H1 (cell line): ENCODE results near the gene ITLN1.

Experiments used
- CREB1 ChIP-seq: IDR thresholded peaks from 2 replicates; pipeline ENCODE4 v1.6.1; 2012; ENCODE audit warnings: inconsistent platforms
- CTCF ChIP-seq, 3 experiments: IDR thresholded peaks; 1 replicate in 2 of 3; 2 replicates in 1 of 3; pipeline versions ENCODE4 v1.5.1 to v1.6.1; 2011; ENCODE audit warnings: low read length in 3 of 3, mild to moderate bottlenecking in 3 of 3, inconsistent platforms in 2 of 3, low read depth in 1 of 3, moderate library complexity in 1 of 3; ENCODE audit not compliant: insufficient read depth in 1 of 3; ENCODE audit errors: control extremely low read depth in 1 of 3
- EP300 ChIP-seq, 2 experiments: IDR thresholded peaks; 1 replicate in 1 of 2; 2 replicates in 1 of 2; pipeline ENCODE4 v1.6.1; 2011 to 2012; ENCODE audit warnings: low read depth in 2 of 2, low read length in 2 of 2, mild to moderate bottlenecking in 2 of 2, borderline replicate concordance in 1 of 2, inconsistent platforms in 1 of 2, moderate library complexity in 1 of 2
- GTF2F1 ChIP-seq: IDR thresholded peaks from 2 replicates; pipeline ENCODE4 v1.6.1; 2012; ENCODE audit warnings: low read depth, low read length, improper control_type of control experiment, borderline replicate concordance
- MAX ChIP-seq: IDR thresholded peaks from 2 replicates; pipeline ENCODE4 v1.6.1; 2012; ENCODE audit warnings: inconsistent platforms
- SUZ12 ChIP-seq: fragments of 200-600 bp; sonication (generic); IDR thresholded peaks from 2 replicates; pipeline ENCODE4 v1.6.1; 2012; ENCODE audit warnings: mild to moderate bottlenecking, inconsistent platforms, low read length, moderate library complexity, mixed read lengths
- TAF1 ChIP-seq: IDR thresholded peaks from 2 replicates; pipeline ENCODE4 v1.6.1; 2011; ENCODE audit warnings: mild to moderate bottlenecking, low read depth, low read length

- TF ChIP-seq CTCF (IDR thresholded peaks at IDR 0.05; ENCODE audit: control extremely low read depth in 1 of 3, insufficient read depth in 1 of 3, low read depth in 1 of 3, low read length in 3 of 3) (no peak), EP300 (IDR thresholded peaks at IDR 0.05; ENCODE audit: borderline replicate concordance in 1 of 2, low read depth in 2 of 2, low read length in 2 of 2) (no peak), TAF1 (no peak), MAX (no peak), SUZ12 (no peak), GTF2F1 (no peak), CREB1 (no peak)
Measured at GRCh38 chr1:160882582-160882981, 2.4 kb downstream of the ITLN1 start.
